ENCODE data around the gene MACROD2. TPM values are rescaled to one million over a fixed set of nuclear protein-coding genes. Genes with fewer than 3 reads are reported as not detected.

MACROD2 gene
- total RNA-seq, 4 donors from 2014 or later, result 8.7 to 17.8 (median 10.8) TPM

DNA sequence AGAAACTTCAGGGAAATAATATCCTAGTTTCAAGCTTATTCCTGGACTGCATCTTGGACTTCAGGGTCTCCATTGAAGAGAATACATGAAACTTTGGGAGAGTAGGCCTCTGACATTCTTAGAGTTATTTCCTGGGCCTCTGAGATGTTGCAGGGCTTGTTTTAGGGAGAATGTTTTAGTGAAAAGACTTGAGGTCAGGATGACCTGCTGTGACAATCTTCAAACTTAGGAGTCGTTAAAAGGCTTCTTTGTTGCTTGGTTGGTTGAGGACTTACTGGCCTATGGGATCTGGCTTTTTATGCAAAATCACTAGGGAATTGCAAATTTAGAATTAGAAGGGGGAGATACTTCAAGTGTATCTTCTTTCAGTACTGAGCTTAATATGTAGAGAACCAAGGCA is 955.3 kb downstream of the MACROD2 start:
- Histone ChIP-seq H3K4me1 (no peaks in the 10 kb centered on the region), H3K27me3 (no peaks in the 10 kb centered on the region), H3K4me3 (replicated peaks in 1 of 3) (no peak overlapping the region), H3K27ac (no peak overlapping the region), H3K9me3 (no peaks in the 10 kb centered on the region), H3K36me3 (no peaks in the 10 kb centered on the region)
- intact Hi-C loops (cut with DNase I), result no loop called here
- no peak for DNase-seq
- TF ChIP-seq, protein P1, sequence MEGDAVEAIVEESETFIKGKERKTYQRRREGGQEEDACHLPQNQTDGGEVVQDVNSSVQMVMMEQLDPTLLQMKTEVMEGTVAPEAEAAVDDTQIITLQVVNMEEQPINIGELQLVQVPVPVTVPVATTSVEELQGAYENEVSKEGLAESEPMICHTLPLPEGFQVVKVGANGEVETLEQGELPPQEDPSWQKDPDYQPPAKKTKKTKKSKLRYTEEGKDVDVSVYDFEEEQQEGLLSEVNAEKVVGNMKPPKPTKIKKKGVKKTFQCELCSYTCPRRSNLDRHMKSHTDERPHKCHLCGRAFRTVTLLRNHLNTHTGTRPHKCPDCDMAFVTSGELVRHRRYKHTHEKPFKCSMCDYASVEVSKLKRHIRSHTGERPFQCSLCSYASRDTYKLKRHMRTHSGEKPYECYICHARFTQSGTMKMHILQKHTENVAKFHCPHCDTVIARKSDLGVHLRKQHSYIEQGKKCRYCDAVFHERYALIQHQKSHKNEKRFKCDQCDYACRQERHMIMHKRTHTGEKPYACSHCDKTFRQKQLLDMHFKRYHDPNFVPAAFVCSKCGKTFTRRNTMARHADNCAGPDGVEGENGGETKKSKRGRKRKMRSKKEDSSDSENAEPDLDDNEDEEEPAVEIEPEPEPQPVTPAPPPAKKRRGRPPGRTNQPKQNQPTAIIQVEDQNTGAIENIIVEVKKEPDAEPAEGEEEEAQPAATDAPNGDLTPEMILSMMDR (IDR thresholded peaks at IDR 0.05), result no peak
- TF ChIP-seq POLR2A (IDR thresholded peaks at IDR 0.05), result no peak
- 85 to 89% methylated on average over 1 of the region's 1 CpG for WGBS, 2 donors

DNA sequence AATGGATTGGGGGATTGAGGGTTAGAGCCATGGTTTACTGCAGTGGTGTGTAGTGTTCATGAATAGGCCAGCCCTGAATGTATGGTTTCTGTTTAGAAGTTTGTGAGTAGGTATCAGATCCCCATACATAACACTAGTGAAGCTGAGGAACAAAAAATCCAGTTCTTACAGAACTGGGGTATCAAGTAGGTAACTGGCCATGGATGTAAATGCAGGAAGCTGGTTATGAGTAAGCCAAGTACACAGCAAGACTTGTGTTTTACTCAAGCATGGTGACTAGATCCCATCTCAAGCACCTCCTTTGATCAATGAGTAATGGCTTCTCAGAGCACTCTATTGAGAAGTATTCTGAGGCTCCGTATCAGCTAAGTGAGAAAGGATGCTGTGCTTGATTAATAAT is 955.8 kb downstream of the MACROD2 start:
- H3K36me3 ChIP-seq, result no peaks in the 10 kb centered on the region
- no peaks in the 10 kb centered on the region for H3K9me3 ChIP-seq
- TF ChIP-seq, protein P1 (IDR thresholded peaks at IDR 0.05), result no peak
- no peak overlapping the region for H3K27ac ChIP-seq
- H3K27me3 ChIP-seq, result no peaks in the 10 kb centered on the region
- intact Hi-C loops (cut with DNase I), result no loop called here
- no peak for DNase-seq
- no peak overlapping the region for H3K4me3 ChIP-seq (replicated peaks in 1 of 3)
- no peaks in the 10 kb centered on the region for H3K4me1 ChIP-seq
- 85 to 92% methylated on average over 1 of the region's 1 CpG for WGBS, 2 donors

DNA sequence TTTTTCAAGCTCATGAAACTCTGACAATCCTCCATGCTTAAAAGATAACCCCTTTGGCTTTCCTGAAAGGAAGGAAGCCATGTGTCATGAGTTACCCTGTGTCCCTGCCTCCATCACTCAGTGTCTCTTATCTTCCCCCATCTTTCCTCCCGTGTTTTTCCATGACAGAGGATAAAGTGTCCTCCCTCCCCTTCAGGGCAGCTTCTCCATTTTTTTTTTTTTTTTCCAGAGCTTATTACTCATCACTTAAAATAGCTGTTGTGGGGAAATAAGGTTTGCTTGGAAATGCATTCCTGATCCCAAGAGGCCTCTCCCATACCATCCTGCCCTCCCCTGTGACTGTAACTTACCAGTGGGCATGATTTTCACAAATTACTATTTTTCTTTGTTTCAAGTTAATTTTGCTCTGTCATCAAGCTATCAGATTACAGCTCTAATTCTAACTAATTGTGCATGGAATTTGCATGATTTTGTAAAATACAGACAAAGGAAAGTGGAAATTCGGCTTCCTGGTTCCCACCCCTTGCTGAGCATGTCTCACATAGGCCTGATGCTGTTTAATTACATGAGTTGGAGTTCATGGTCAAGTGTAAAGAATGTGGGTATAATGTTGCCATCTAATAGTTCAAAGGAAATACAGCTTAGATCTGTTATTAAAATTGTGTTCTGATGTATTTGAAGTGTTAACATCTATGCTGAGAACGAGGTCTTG is 956.5 kb downstream of the MACROD2 start:
- Histone ChIP-seq H3K36me3 (no peaks in the 10 kb centered on the region), H3K4me3 (replicated peaks in 1 of 3) (no peak overlapping the region), H3K27ac (no peak overlapping the region), H3K9me3 (no peaks in the 10 kb centered on the region), H3K4me1 (no peaks in the 10 kb centered on the region), H3K27me3 (no peaks in the 10 kb centered on the region)
- DNase-seq, result no peak
- intact Hi-C loops (cut with DNase I), result no loop called here
- WGBS, 2 donors, result 68 to 74% methylated on average over 3 of the region's 3 CpGs
- TF ChIP-seq POLR2A (IDR thresholded peaks at IDR 0.05), result no peak
- TF ChIP-seq, protein P1 (IDR thresholded peaks at IDR 0.05), result no peak

DNA sequence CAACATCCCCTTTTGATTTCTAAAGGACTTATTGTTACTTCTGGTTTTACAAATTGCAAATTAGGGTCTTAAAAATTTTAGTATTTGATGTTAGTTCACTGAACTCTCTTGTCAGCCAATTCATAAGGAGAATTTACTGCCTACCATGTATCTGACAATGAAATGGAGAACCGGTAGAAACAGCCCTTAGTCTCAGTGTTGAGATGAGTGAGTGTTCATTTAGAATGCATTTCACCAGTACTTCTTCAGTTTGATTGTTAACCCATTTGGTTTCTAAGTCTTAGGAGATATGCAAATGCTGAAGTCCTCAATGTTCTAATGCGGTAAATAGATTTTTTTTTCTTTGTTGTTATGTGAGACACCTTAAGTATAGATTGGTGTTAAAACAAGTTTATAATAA is 958.4 kb downstream of the MACROD2 start:
- WGBS, 2 donors, result 95 to 97% methylated on average over 2 of the region's 2 CpGs
- H3K4me1 ChIP-seq, result no peaks in the 10 kb centered on the region
- TF ChIP-seq POLR2A (IDR thresholded peaks at IDR 0.05), result no peak
- TF ChIP-seq, protein P1 (IDR thresholded peaks at IDR 0.05), result no peak
- H3K36me3 ChIP-seq, result no peaks in the 10 kb centered on the region
- no peaks in the 10 kb centered on the region for H3K27me3 ChIP-seq
- no peak overlapping the region for H3K27ac ChIP-seq
- no peak overlapping the region for H3K4me3 ChIP-seq (replicated peaks in 1 of 3)
- intact Hi-C loops (cut with DNase I), result no loop called here
- no peaks in the 10 kb centered on the region for H3K9me3 ChIP-seq
- no peak for DNase-seq

DNA sequence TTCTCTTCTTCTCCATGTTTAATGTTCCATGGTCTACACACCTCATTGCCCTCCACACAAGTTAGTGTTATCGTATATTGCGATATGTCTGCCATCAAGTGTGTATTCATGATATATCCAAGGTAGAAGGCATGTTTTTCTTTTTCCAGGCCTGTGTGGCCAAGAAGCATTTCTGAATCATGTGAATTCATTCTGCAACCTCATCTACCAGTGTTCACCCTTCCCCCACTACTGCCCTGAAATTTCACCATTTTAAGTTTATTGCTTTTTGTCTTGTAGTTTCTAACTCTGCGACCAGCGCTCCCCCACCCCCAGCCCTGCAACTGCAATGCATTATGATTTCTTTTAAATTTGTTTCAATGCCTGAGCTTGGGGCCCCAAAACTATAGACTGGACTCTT is 960.1 kb downstream of the MACROD2 start:
- no peaks in the 10 kb centered on the region for H3K36me3 ChIP-seq
- intact Hi-C loops (cut with DNase I), result no loop called here
- no peak overlapping the region for H3K27ac ChIP-seq
- no peak for TF ChIP-seq POLR2A (IDR thresholded peaks at IDR 0.05)
- TF ChIP-seq, protein P1 (IDR thresholded peaks at IDR 0.05), result no peak
- no peak for DNase-seq
- WGBS, 2 donors, result 86 to 94% methylated on average over 4 of the region's 4 CpGs
- H3K9me3 ChIP-seq, result no peaks in the 10 kb centered on the region
- H3K4me1 ChIP-seq, result no peaks in the 10 kb centered on the region
- H3K27me3 ChIP-seq, result no peaks in the 10 kb centered on the region
- no peak overlapping the region for H3K4me3 ChIP-seq (replicated peaks in 1 of 3)
